ENCODE results near the gene NOD1. TPM values are rescaled to one million over a fixed set of nuclear protein-coding genes. Genes with fewer than 3 reads are reported as not detected.

Gene NOD1
- total RNA-seq, 1 experiment from 2014 or later, result 8.1 TPM

- ATAC-seq, result no peak
- in situ Hi-C loops (cut with HindIII; ENCODE audit: low pct_unique_long_range_greater_than_20kb, low sequenced_read_pairs), result no loop called here
- POLR2A ChIA-PET, result no interaction called here
These were observed 71.7 kb downstream of the NOD1 start for GRCh38 chr7:30406664-30407425.

DNA sequence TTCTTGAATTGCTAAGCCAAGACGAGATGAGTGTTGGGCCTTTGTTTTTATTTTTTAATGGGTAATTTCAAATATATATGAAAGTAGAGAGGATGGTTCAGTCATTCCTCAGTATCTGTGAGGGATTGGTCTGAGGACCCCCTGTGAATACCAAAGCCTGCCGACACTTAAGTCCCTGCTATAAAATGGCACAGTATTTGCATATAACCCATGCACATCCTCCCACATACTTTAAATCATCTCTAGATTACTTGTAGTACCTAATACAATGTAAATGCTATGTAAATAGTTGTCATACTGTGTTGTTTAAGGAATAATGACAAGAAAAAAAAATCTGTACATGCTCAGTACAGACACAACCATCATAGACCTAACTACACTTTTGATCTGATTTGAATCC, 73.4 kb downstream of the NOD1 start:
- CTCF ChIA-PET, result no interaction called here
- no peaks in the 10 kb centered on the region for H3K4me1 ChIP-seq (ENCODE audit: control insufficient read depth, insufficient read depth, low read length)
- no peak for TF ChIP-seq POLR2AphosphoS5 (IDR thresholded peaks at IDR 0.05; ENCODE audit: low read depth, low read length)
- TF ChIP-seq, protein P1, sequence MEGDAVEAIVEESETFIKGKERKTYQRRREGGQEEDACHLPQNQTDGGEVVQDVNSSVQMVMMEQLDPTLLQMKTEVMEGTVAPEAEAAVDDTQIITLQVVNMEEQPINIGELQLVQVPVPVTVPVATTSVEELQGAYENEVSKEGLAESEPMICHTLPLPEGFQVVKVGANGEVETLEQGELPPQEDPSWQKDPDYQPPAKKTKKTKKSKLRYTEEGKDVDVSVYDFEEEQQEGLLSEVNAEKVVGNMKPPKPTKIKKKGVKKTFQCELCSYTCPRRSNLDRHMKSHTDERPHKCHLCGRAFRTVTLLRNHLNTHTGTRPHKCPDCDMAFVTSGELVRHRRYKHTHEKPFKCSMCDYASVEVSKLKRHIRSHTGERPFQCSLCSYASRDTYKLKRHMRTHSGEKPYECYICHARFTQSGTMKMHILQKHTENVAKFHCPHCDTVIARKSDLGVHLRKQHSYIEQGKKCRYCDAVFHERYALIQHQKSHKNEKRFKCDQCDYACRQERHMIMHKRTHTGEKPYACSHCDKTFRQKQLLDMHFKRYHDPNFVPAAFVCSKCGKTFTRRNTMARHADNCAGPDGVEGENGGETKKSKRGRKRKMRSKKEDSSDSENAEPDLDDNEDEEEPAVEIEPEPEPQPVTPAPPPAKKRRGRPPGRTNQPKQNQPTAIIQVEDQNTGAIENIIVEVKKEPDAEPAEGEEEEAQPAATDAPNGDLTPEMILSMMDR (IDR thresholded peaks at IDR 0.05), result no peak
- TF ChIP-seq TCF7L2 (IDR thresholded peaks at IDR 0.05; ENCODE audit: low read depth, low read length), result no peak
- TF ChIP-seq REST (IDR thresholded peaks at IDR 0.05; ENCODE audit: insufficient read depth in 1 of 2, low read depth in 2 of 2, low read length in 1 of 2), result no peak
- no peak for TF ChIP-seq SIN3A (IDR thresholded peaks at IDR 0.05; ENCODE audit: borderline replicate concordance, insufficient read depth, low read depth, low read length)
- no TSS peak for BruUV-seq (replicated peaks)
- in situ Hi-C loops (cut with HindIII; ENCODE audit: low pct_unique_long_range_greater_than_20kb, low sequenced_read_pairs), result no loop called here
- no peak overlapping the region for H3K4me3 ChIP-seq (ENCODE audit: low read depth in 2 of 2, low read length in 2 of 2)
- no peaks in the 10 kb centered on the region for H3K27me3 ChIP-seq (ENCODE audit: control insufficient read depth, insufficient read depth, low read length)
- H3K36me3 ChIP-seq (ENCODE audit: control insufficient read depth, insufficient read depth, low read length), result no peaks in the 10 kb centered on the region
- POLR2A ChIA-PET, result no interaction called here
- H3K9me3 ChIP-seq (ENCODE audit: control insufficient read depth, insufficient read depth, low read depth, low read length), result no peaks in the 10 kb centered on the region
- DNase-seq (ENCODE audit: low read depth, low spot score) (no peak), ATAC-seq (no peak)
- H3K27ac ChIP-seq (ENCODE audit: low read length), result no peak overlapping the region
- intact Hi-C loops (cut with micrococcal nuclease; ENCODE audit: unreplicated experiment), result no loop called here

More at GRCh38 chr7:30406664-30407425, 71.7 kb downstream of the NOD1 start:
- H3K27me3 ChIP-seq (ENCODE audit: control insufficient read depth, insufficient read depth, low read length), result no peaks in the 10 kb centered on the region
- H3K27ac ChIP-seq (ENCODE audit: low read length), result no peak overlapping the region
- no peak overlapping the region for H3K4me3 ChIP-seq (ENCODE audit: low read depth in 2 of 2, low read length in 2 of 2)
- H3K36me3 ChIP-seq (ENCODE audit: control insufficient read depth, insufficient read depth, low read length), result no peaks in the 10 kb centered on the region
- no peaks in the 10 kb centered on the region for H3K4me1 ChIP-seq (ENCODE audit: control insufficient read depth, insufficient read depth, low read length)
- TF ChIP-seq REST (IDR thresholded peaks at IDR 0.05; ENCODE audit: insufficient read depth in 1 of 2, low read depth in 2 of 2, low read length in 1 of 2), result no peak
- TF ChIP-seq SIN3A (IDR thresholded peaks at IDR 0.05; ENCODE audit: borderline replicate concordance, insufficient read depth, low read depth, low read length), result no peak
- TF ChIP-seq TCF7L2 (IDR thresholded peaks at IDR 0.05; ENCODE audit: low read depth, low read length), result no peak
- no peak for TF ChIP-seq POLR2AphosphoS5 (IDR thresholded peaks at IDR 0.05; ENCODE audit: low read depth, low read length)
- TF ChIP-seq, protein P1 (IDR thresholded peaks at IDR 0.05), result no peak
- no peak for DNase-seq (ENCODE audit: low read depth, low spot score)
- CTCF ChIA-PET, result interaction anchor here (0.7 kb wide), 1 partner anchor 124 kb away, joined by 5 read pairs; no protein-coding TSS in a partner anchor
- intact Hi-C loops (cut with micrococcal nuclease; ENCODE audit: unreplicated experiment), result no loop called here
- no peaks in the 10 kb centered on the region for H3K9me3 ChIP-seq (ENCODE audit: control insufficient read depth, insufficient read depth, low read depth, low read length)
- BruUV-seq (replicated peaks), result no TSS peak
